ENCODE data around the gene STUM.

GRCh38 chr1:226646026-226646869 lies 97.7 kb downstream of the STUM start:
- TF ChIP-seq CTCF (IDR thresholded peaks at IDR 0.05) (no peak), POLR2A (IDR thresholded peaks at IDR 0.05) (no peak)
